ENCODE data around the gene GPR108.
"Not testable (repeated sequence)": the region's sequence is repeated elsewhere in the genome, so short reads cannot be mapped to it uniquely, and the experiment has no call there.

Gene GPR108

GRCh38 chr19:6737284-6737872 lies at the start of gene GPR108:
Gene GPR108, minus strand, starts transcription at chr19:6737580. Its CDS starts 4 bp downstream, at chr19:6737576.
- DNase-seq: peak; percentile 100

DNA sequence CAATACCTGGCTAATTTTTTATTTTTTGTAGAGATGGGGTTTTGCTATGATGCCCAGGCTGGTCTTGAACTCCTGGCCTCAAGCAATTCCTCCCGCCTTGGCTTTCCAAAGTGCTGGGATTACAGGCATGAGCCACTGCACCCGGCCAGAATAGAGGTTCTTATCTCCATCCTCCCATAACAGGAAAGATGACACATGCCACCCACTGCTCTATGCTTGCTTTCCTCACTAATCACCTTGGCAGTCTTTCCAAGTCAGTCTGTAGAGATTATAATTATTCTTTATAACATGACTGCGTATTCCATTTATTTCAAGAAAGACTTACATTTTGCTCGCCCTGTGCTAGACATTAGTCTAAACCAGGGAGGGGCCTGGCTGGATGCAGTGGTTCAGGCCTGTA lies 41.8 kb upstream of the GPR108 start:
- no peak for DNase-seq

DNA sequence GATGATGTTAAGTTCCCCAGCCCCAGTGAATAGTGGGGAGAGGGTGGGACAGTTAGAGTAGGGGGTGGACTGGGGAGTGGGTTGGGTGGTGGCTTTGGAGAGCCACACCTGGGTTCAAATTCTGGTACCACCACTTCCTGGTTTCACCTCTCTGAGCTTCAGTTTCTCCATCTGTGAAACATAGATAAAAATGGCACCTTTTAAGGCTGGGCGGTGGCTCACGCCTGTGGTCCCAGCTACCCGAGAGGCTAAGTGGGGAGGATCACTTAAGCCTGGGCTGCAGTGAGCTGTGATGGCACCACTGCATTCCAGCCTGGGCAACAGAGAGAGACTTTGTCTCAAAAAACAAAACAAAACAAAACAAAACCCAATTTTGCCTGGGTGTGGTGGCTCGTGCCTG lies 41.0 kb upstream of the GPR108 start:
- DNase-seq: no peak

- DNase-seq: no peak
These were observed 40.1 kb upstream of the GPR108 start for GRCh38 chr19:6777434-6777833.

DNA sequence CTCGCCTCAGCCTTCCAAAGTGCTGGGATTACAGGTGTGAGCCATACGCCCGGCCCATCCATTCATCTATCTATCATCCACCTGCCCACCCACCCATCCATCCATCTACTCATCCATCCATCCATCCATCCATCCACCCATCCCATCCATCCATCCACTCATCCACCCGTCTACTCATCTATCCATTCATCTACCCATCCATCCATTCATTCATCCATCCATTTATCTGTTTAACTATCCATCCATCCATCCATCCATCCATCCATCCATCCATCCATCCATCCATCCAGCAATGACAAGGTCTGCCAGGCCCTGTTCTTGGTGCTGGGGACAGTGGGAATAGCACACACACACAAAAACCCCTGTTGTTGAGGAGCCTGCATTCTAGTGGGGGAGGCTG lies 39.6 kb upstream of the GPR108 start:
- DNase-seq: no peak

DNA sequence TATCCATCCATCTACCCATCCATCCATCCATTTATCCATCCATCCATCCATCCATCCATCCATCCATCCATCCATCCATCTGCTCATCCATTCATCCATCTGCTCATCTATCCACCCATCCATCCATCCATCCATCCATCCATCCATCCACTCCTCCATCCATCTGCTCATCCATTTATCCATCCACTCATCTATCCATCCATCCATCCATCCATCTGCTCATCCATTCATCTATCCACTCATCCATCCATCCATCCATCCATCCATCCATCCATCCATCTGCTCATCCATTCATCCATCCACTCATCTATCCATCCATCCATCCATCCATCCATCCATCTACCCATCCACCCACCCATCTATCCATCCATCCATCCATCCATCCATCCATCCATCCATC lies 38.7 kb upstream of the GPR108 start:
- DNase-seq: not testable (repeated sequence)

- DNase-seq: no peak
These were observed 37.7 kb upstream of the GPR108 start for GRCh38 chr19:6774821-6775707.

DNA sequence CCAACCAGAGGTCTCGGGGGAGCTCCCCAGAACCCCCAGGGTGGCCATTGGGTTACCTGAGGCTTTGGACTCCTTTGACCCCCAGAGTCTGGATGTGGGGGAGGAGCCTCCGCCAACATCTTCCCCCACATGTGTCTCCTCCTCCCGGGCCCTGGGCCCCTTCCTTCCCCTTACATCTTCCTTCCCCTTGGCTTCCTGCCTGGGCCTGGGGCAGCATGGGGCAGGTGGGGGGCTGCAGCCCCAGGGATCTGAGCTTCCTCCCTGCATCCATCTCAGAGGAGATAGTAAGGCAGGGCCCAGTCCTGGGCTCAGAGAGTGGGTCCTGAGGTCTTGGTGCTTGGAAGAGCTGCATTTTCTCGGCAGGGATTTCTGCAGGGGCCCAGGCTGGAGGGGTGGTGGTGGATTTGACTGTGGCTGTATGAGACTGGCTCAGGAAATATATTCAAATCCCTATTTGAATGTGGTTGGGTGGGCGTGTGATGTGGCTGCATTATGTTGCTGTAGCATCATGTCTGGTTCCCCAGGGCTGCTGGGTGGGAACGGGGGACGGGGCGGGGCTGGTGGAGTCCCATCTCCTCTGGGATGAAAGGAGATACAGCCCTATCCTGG lies 36.0 kb upstream of the GPR108 start:
- no peak for DNase-seq

GRCh38 chr19:6772866-6773322 lies 35.5 kb upstream of the GPR108 start:
- no peak for DNase-seq

GRCh38 chr19:6772028-6772865 lies 34.9 kb upstream of the GPR108 start, which contains the start of gene VAV1:
Gene VAV1, plus strand, starts transcription at chr19:6772708. Its CDS starts 100 bp downstream, at chr19:6772808.
- DNase-seq: no peak

DNA sequence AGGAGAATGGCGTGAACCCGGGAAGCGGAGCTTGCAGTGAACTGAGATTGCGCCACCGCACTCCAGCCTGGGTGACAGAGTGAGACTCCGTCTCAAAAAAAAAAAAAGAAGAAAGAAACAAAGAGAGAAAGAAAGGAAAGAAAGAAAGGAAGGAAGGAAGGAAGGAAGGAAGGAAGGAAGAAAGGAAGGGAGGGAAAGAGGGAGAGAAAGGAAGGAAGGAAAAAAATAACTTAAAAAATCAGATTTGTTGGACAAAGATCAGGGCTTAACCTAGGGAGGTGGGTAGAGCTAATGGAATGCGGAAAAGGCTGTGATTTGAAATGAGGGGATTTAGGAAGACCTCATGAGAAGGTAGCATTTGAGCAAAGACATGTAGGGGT lies 34.3 kb upstream of the GPR108 start:
- not testable (repeated sequence) for DNase-seq

DNA sequence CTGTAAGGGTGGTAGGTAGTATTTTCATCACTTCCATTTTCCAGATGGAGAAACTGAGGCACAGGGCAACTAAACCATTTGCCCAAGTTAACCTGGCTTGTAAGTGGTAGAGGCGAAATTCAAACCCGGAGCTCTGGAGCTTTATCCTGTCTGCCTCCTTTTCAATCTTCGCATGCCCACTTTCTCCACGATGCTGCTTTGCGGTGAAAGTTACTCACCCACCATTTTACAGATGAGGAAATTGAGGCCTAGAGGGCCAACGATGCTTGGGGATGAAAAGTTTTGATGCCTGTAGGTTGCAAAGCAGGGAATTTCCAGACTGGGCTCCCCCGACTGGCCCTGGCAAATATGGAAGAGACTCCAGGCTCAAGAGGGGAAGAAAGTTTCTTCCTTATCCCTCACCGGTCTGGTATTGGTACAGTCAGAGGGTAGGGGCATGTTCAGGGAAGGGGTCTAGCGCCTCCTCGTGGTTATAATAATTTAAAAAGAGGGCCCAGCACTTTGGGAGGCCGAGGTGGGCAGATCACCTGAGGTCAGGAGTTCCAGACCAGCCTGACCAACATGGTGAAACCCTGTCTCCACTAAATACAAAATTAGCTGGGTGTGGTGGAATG lies 31.7 kb upstream of the GPR108 start:
- DNase-seq: no peak

- DNase-seq: no peak
These were observed 30.9 kb upstream of the GPR108 start for GRCh38 chr19:6768236-6768785.

DNA sequence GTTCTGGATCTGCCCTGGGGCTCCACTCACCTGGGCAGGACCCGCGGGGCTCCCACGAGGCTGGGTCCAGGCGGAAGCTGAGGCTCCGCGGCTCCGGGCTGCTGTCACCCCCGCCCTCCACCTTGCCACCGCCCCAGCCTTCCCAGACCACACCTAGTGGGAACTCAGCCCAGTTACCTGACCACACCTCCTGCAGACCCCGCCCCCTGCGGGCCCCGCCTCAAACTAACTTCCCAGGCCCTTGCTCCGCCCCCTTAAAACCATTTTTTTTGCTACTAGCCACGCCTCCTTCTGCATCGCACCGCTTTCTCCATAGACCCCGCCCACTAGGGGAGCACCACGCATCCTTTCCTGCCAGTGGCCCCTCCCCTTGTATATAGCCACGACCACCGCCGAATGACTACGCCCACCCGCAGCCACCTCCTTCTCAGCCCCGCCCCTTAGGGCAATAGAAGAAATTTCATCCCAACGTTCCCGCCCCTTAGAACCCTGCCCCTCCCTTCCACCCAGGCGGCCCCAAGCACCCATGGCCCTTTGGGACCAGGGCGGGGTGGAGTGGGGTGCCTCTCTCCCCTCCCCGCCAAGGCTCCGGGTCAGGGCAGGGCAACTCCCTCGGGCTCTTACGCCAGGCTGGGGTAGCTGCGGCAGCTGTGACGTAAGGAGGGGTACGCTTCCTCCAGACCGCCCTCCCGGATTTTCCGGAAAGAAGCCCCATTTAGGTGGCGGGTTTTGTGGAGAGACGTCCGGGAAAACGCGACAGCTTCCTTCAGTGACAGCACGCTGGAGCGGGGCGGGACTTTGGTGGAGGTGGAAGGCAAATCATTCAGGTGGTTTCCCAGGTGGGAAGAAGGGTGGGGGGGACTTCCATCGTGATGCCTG lies 30.2 kb upstream of the GPR108 start, which contains the start of gene SH2D3A:
TSS of gene SH2D3A (minus strand) at position 79 of the 879 bp plus-strand sequence. CDS start 3,687 bp downstream, outside the sequence.
- DNase-seq: no peak

DNA sequence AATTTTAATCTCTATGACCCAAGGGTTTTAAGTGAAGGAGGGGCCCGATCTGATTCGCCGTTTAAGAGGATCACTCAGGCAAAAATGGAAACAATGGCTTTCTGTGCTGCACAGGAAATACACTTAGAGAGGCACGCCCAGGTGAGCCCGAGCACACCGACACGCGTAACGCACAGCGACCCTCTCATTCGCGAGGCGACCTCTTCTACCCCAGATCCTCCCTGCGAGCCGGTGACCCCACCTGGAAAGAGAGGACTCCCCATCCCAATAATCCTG lies 29.6 kb upstream of the GPR108 start:
- DNase-seq: no peak

- DNase-seq: no peak
These were observed 29.1 kb upstream of the GPR108 start for GRCh38 chr19:6766357-6767080.

DNA sequence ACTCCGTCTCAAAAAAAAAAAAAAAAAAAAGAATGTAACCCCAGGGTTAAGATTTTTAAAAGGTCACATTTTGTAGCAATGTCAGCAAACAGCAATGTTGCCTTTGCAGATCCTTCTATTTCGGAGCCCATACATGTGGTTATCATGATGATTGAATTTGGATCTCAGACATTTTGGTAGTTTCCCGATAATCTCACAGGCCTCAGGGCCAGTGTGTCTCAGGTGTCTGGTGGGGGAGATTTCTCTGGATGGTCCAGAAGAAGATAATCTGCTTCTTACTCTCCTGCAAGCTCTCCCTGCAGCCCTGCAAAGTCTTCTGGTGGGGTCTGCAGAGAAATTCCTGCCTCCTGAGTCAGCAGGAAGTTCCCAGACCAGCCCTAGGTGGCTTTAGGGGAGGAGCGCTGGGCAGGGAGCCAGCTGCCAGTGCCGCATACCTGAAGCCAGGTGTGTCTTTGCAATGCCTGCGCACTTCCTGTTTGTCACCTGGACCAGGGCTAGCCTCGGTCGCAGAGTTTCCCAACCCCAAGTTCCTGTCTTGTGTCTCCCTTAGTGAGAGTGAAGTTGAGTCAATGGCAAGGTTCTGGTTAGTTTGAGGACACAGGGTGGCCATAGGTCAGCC lies 28.5 kb upstream of the GPR108 start:
- no peak for DNase-seq

DNA sequence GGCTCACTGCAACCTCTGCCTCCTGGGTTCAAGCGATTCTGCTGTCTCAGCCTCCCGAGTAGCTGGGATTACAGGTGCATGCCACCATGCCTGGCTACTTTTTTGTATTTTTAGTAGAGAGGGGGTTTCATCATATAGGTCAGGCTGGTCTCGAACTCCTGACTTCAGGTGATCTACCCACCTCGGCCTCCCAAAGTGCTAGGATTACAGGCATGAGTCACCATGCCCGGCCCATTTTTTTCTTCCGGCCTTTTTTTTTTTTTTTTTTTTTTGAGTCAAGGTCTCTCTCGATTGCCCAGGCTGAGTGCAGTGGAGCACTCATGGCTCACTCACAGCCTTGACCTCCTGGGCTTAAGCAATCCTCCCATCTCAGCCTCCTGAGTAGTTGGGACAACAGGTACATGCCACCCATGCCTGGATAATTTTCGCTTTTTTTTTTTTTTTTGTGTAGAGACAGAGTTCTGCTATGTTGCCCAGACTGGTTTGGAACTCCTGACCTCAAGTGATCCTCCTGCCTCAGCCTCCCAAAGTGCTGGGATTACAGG lies 24.9 kb upstream of the GPR108 start:
- not testable (repeated sequence) for DNase-seq

GRCh38 chr19:6761053-6761676 lies 23.8 kb upstream of the GPR108 start:
- DNase-seq: no peak

Measured in right forelimb (tissue), 1 donor.